ENCODE data around the gene MTG1. TPM values are rescaled to one million over a fixed set of nuclear protein-coding genes. Genes with fewer than 3 reads are reported as not detected.
A peak's percentile ranks its signal among the peaks of the same experiment; 100 is the strongest.

MTG1 gene
- total and polyA plus RNA-seq, 2 donors (not counting 1 experiment from before 2014, with no cell fraction given): 23.9 to 25.3 TPM

DNA sequence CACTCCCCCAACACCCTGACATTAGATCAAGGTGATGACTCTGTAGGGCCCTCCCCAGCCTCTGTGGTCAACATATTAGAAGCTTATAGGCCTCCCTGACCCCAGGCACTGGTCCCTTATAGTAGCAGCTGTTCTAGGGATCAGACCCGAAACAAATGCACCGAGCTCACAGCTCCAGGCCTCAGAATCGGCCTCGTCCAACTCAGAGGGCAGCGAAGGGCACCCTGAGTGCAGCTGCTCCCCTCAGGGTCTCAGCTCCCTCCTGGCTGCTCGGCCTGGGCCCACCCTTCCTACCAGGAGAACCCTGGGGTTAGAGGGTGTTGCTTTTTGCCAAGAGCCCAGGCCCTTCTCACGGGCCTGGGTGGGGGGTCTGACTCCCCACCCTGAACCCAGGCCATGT lies 25.8 kb upstream of the MTG1 start:
- Histone ChIP-seq H3K9ac (ENCODE audit: insufficient read depth, low read length) (no peak overlapping the region), H3K27me3 (ENCODE audit: control insufficient read depth, insufficient read depth, low read length) (no peaks in the 10 kb centered on the region), H4K20me1 (ENCODE audit: control insufficient read depth, extremely low read depth, insufficient read depth, low read length) (no peaks in the 10 kb centered on the region), H3K79me2 (ENCODE audit: control insufficient read depth, insufficient read depth, low read length) (peaks cover 1% of the 10 kb centered on the region), H3K4me3 (replicated peaks in 1 of 4; ENCODE audit: control extremely low read depth in 1 of 4, insufficient read depth in 1 of 4, low read depth in 3 of 4, low read length in 4 of 4) (no peak overlapping the region), H3K36me3 (ENCODE audit: control insufficient read depth, insufficient read depth, low read length) (peaks cover 26% of the 10 kb centered on the region), H3K9me3 (ENCODE audit: control insufficient read depth, insufficient read depth, low read depth, low read length) (no peaks in the 10 kb centered on the region), H2AFZ (ENCODE audit: low read length) (no peak overlapping the region), H3K4me2 (ENCODE audit: extremely low read depth, insufficient read depth, low read length) (no peak overlapping the region), H3K4me1 (ENCODE audit: control insufficient read depth, extremely low read depth, insufficient read depth, low read length) (no peaks in the 10 kb centered on the region), H3K27ac (ENCODE audit: insufficient read depth, low read length) (no peak overlapping the region)
- no peak for TF ChIP-seq EZH2 (IDR thresholded peaks at IDR 0.05; ENCODE audit: low read length, missing control alignments)
- TF ChIP-seq, protein P1, sequence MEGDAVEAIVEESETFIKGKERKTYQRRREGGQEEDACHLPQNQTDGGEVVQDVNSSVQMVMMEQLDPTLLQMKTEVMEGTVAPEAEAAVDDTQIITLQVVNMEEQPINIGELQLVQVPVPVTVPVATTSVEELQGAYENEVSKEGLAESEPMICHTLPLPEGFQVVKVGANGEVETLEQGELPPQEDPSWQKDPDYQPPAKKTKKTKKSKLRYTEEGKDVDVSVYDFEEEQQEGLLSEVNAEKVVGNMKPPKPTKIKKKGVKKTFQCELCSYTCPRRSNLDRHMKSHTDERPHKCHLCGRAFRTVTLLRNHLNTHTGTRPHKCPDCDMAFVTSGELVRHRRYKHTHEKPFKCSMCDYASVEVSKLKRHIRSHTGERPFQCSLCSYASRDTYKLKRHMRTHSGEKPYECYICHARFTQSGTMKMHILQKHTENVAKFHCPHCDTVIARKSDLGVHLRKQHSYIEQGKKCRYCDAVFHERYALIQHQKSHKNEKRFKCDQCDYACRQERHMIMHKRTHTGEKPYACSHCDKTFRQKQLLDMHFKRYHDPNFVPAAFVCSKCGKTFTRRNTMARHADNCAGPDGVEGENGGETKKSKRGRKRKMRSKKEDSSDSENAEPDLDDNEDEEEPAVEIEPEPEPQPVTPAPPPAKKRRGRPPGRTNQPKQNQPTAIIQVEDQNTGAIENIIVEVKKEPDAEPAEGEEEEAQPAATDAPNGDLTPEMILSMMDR (conservative IDR thresholded peaks at IDR 0.05 in 1 of 2, IDR thresholded peaks at IDR 0.05 in 1 of 2; ENCODE audit: low read depth in 1 of 2, low read length in 2 of 2): no peak
- no peak for DNase-seq (ENCODE audit: low read depth in 2 of 2)

DNA sequence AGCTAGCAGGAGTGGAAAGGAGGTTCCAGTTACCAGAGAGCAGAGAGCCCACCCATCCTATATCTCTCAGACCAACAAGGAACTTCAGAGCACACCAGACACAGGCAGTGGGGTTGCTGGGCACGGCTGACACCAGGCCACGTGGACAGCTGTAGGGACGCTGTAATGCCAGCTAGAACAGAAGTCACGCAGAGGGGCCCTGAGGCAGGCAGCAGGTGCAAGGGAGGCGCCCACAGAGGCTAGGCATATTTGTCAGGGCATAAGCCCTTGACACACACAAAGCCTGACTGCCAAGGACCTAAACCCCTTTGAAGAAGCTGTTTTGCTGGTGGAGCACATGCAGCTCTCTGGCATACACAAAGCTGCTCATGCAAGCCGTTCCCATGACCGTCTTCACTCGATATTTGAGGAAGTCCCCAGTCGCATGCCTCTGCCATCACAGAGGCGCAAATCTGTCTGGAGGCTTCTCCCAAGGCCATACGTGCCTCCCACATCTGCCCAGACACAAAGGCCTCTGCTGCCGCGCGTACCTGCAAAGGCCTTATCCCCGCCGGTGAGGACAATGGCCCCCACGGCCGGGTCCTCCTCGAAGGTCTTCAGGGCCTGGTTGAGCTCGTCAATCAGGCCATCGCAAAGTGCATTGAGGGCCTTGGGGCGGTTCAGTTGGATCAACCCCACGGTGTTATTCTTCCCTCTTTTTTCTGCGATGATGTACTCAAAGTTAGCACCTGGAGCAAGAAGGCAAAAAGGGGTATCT lies 23.7 kb upstream of the MTG1 start:
- no peaks in the 10 kb centered on the region for H3K4me1 ChIP-seq (ENCODE audit: control insufficient read depth, extremely low read depth, insufficient read depth, low read length)
- no peaks in the 10 kb centered on the region for H3K9me3 ChIP-seq (ENCODE audit: control insufficient read depth, insufficient read depth, low read depth, low read length)
- no peak overlapping the region for H3K9ac ChIP-seq (ENCODE audit: insufficient read depth, low read length)
- no peak overlapping the region for H3K4me3 ChIP-seq (replicated peaks in 1 of 4; ENCODE audit: control extremely low read depth in 1 of 4, insufficient read depth in 1 of 4, low read depth in 3 of 4, low read length in 4 of 4)
- TF ChIP-seq, protein P1 (conservative IDR thresholded peaks at IDR 0.05 in 1 of 2, IDR thresholded peaks at IDR 0.05 in 1 of 2; ENCODE audit: low read depth in 1 of 2, low read length in 2 of 2): no peak
- no peak for TF ChIP-seq EZH2 (IDR thresholded peaks at IDR 0.05; ENCODE audit: low read length, missing control alignments)
- no peaks in the 10 kb centered on the region for H4K20me1 ChIP-seq (ENCODE audit: control insufficient read depth, extremely low read depth, insufficient read depth, low read length)
- peaks cover 24% of the 10 kb centered on the region for H3K36me3 ChIP-seq (ENCODE audit: control insufficient read depth, insufficient read depth, low read length)
- no peak overlapping the region for H2AFZ ChIP-seq (ENCODE audit: low read length)
- no peak overlapping the region for H3K4me2 ChIP-seq (ENCODE audit: extremely low read depth, insufficient read depth, low read length)
- H3K27ac ChIP-seq (ENCODE audit: insufficient read depth, low read length): no peak overlapping the region
- no peaks in the 10 kb centered on the region for H3K27me3 ChIP-seq (ENCODE audit: control insufficient read depth, insufficient read depth, low read length)
- H3K79me2 ChIP-seq (ENCODE audit: control insufficient read depth, insufficient read depth, low read length): peaks cover 1% of the 10 kb centered on the region
- DNase-seq (ENCODE audit: low read depth in 2 of 2): no peak

GRCh38 chr10:133372507-133372906 lies 21.4 kb upstream of the MTG1 start:
- peak overlapping the region; percentile 48 for H3K4me2 ChIP-seq (ENCODE audit: extremely low read depth, insufficient read depth, low read length)
- no peak for DNase-seq (ENCODE audit: low read depth in 2 of 2)

More at GRCh38 chr10:133372507-133372906, 21.4 kb upstream of the MTG1 start:
- Histone ChIP-seq H2AFZ (ENCODE audit: low read length) (no peak overlapping the region), H3K9ac (ENCODE audit: insufficient read depth, low read length) (no peak overlapping the region), H3K4me1 (ENCODE audit: control insufficient read depth, extremely low read depth, insufficient read depth, low read length) (no peaks in the 10 kb centered on the region), H3K9me3 (ENCODE audit: control insufficient read depth, insufficient read depth, low read depth, low read length) (no peaks in the 10 kb centered on the region), H3K4me3 (replicated peaks in 1 of 4; ENCODE audit: control extremely low read depth in 1 of 4, insufficient read depth in 1 of 4, low read depth in 3 of 4, low read length in 4 of 4) (peak overlapping the region in 1 of 4 experiments; percentile 72), H3K36me3 (ENCODE audit: control insufficient read depth, insufficient read depth, low read length) (peaks cover 13% of the 10 kb centered on the region), H3K27me3 (ENCODE audit: control insufficient read depth, insufficient read depth, low read length) (no peaks in the 10 kb centered on the region), H4K20me1 (ENCODE audit: control insufficient read depth, extremely low read depth, insufficient read depth, low read length) (no peaks in the 10 kb centered on the region), H3K27ac (ENCODE audit: insufficient read depth, low read length) (no peak overlapping the region), H3K79me2 (ENCODE audit: control insufficient read depth, insufficient read depth, low read length) (peaks cover 1% of the 10 kb centered on the region)
- no peak for TF ChIP-seq EZH2 (IDR thresholded peaks at IDR 0.05; ENCODE audit: low read length, missing control alignments)
- TF ChIP-seq, protein P1 (conservative IDR thresholded peaks at IDR 0.05 in 1 of 2, IDR thresholded peaks at IDR 0.05 in 1 of 2; ENCODE audit: low read depth in 1 of 2, low read length in 2 of 2): no peak

Measured in fibroblast of lung (primary cell).